SIG-M5 (cell line): ENCODE measurements around the gene MED27.
"Not testable (repeated sequence)": the region's sequence is repeated elsewhere in the genome, so short reads cannot be mapped to it uniquely, and the experiment has no call there.

ENCODE experiments used
- DNase-seq: peaks from one replicate; lab custom pipeline; 2025; lab: John Stamatoyannopoulos, UW

Gene MED27

GRCh38 chr9:131921635-131922034, 158.0 kb downstream of the MED27 start:
- not testable (repeated sequence) for DNase-seq

DNA sequence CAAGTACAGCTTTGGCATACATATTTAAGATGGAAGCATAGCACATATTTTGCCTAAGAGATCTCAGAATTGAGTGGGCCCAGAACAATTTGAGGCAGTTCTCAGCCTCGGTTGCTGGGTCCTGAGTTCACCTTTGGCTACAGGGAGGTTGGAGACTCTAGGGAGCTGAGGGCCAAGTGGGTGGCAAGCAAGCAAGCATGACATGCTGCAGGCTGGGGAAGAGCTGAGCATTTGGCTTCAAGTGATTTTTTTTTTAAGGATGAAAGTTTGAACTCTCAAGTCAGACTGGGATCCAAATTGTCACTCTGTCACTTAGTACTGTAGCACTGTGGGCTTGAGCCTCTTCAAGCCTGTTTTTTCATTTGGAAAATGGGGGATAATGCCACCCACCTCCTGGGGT, 160.5 kb downstream of the MED27 start:
- DNase-seq = no peak

GRCh38 chr9:131918481-131918880, 161.2 kb downstream of the MED27 start:
- DNase-seq = no peak

DNA sequence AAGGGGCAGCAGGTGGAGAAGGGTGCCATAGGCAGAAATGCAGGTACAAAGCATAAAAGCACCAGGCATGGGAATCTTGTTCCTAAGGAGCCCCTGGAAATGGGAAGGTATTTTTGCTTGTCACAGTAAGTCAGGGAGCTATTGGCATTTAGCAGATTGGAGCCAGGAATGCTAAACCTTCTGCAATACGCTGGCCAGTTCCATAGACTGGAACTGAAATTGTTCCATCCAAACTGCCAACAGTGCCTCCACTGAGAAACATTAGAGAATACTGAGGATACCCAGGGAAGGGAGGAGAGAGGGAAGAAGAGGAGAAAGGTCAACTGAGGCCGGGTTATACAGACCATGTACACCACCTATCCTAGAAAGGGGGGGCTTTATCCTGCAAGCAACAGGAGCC, 162.7 kb downstream of the MED27 start:
- no peak for DNase-seq

GRCh38 chr9:131915181-131915580, 164.5 kb downstream of the MED27 start:
- DNase-seq = no peak

DNA sequence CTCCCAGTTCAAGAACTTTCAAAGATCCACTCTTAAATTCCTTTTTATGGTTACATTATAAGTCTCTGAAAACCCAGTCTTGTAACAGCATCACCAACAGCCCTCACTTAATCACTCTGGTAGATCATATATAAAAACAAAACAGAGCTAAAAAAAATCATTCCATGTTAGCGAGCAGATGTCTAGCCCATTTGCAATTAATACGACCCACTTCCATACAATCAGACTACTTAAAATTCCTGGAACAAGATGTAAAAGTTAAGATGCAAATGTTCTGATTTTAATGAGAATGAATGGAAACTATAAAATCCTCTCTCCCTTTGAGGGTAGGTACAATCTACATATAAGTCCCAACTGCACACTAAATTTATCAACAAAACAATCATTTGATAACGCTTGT, 167.0 kb downstream of the MED27 start:
- no peak for DNase-seq

- DNase-seq = no peak
Observed at GRCh38 chr9:131912069-131912468, 167.6 kb downstream of the MED27 start.

DNA sequence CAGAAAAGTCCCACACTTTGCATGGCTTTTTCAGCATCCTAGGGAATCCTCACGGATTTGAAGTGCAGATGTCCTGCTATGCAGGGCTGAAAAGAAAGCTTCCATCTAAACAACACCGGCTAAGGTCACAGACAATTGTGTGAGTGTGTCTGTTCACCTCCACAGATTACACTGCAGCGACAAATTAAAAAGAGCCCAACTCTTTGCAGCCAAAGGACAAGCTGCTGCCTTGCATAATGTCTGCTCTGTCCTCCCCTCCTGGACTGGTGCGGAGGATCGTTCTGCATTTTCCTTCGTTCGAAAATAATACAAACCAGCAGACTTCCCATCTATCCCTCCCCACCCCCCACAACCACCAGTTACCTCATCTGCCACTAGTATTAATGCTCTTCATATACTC, 169.1 kb downstream of the MED27 start:
- DNase-seq = no peak

DNA sequence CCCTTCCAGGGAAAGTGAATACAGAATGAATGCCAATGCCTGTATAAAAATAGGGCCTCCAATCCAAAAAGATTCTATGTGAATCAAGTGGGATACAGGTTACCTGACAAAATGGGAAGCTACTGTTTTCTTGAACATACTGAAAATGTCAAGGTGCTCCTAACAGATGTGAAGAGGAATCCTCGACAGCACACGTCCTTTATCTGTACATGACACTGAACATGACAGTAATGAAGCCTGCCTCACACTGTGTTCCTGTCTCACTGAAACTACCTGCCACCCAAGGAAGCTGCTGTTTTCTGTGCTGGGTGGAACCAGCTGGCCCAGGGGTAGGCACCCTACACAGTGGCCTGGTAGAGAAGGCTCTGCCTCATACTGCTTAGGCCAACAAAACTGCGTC, 174.5 kb downstream of the MED27 start:
- DNase-seq = no peak

DNA sequence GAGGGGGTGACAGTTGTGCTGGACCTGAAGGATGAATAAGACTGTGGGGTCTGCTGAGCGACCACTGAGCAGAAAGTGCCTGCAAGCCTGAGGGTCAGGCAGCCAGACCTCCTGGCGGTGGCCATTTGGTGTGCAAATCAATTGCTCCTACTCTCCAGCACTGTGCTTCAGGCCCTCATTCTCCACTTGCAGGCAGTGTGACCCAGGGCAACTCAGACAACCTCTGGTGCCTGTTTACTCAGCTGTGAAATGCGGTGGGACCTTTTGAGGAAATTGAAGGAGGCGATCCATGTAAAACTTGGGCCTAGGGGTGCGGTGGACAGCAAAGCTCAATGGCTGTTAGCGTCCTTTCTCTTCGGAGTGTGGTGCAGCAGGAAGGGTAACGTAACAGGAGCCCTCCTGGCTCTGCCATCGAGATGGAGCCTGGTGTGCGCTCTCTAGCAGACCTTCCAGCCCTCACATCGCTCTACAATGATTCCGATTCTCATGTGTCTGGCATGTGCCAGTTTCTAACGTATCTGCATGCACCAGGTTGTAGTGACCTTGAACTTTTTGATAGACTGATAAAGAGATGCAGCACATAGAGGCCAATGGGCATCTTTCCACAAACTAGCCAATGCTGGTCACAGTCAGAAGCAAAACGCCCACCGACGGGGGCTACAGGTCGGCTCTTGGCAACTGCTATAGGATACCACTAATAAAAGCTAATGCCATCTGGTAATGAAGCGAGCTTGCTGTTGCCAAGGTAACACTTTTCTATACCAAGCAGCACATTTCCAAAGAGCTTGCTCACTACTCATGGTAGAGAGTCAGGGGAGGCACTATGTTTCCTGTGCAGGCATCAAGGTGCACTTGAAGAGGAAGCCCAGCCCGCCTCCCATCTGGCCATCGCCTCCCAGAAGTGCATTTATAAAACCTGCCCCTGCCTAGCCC, 180.1 kb downstream of the MED27 start:
- no peak for DNase-seq

DNA sequence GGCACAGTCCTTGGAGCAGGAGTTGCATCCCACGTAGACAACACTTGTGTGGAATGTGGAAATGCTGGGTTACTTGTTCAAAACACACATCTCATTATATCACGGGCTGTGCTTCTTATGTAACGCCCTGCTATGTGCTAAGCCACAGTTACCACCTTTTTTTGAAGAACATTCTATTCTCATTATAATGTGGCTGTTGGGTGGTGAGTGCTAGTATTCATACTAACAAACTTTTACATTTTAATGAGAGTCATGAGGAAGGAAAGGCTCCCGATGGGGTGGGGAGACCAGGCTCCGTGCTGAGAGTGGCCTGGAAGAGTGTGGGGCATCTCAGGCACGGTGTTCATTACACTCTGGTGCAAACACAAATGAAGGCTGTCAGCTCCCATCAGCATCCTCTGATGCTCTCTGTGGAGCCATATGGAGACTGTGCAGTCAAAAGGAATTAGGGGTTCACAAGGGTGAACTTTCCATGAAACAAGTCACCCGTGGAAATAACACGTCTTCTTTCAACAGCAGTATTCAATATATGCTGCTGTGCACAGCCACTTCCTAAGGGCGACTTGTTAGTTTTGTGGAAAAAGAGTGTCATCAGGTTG, 186.7 kb downstream of the MED27 start:
- no peak for DNase-seq

DNA sequence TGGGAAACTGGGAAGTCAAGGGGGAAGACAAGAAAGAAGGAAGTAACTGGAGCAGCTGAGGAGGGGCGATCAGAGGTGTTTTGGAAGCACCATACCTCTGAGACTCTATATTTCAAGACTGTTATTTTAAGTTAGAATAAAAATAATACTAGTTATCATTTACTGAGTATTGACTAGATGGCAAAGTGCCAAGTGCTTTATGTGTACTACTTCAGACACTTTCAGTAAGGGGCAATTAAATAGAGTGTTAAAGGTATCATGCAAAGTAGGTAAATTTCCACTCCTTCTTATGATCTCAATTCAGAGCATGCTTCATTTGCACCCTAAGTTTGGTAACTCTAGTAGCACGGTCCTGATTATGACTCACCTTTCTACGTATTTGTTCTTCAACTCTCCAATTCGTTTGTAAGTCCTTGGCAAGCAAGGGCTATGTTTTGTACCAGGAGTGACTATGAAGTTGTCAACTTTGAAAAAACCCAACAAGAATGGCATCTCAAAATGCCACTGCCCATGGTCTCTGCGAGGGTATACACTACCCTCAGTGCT, 187.4 kb downstream of the MED27 start:
- DNase-seq = no peak

- no peak for DNase-seq
Observed at GRCh38 chr9:131891598-131891997, 188.1 kb downstream of the MED27 start.

GRCh38 chr9:131889437-131890251, 190.0 kb downstream of the MED27 start:
- DNase-seq = no peak

DNA sequence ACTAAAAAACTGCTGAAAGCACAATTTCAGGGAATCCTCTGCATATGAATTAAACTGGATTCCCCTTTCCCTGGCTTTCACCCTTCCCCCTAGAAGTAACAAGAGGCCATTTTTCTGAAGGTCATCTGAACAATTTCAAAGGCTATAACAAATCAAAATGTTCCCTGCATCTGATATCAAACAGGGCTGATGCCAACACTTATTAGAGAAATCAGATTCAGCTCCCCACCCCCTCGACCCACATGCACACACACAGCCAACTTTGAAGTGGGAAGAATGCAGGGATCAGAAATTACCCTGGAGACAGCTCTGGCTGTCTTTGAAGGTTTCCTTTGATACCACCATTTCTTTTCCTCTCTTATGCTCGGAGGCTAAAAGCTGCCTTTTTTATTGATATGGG, 190.7 kb downstream of the MED27 start:
- no peak for DNase-seq

- no peak for DNase-seq
Observed at GRCh38 chr9:131887680-131888079, 192.0 kb downstream of the MED27 start.

DNA sequence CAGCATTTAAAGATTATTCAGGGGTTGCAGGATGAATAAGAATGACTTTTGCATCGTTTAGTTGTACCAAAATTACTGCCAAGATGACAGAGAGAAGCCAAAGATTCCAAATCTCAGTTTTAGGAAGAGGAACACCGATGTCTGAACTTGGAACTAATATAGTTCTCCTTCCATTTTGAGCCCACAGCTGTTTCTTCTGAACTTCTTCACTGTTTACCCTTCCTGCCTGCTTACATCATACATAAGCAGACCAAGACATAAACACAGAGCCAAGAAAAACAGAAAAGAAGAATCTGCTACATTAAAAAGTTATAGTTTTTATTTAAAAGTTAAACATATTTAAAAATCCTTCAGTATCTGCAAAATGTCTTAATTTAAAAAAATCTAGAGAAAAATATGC, 192.8 kb downstream of the MED27 start:
- no peak for DNase-seq

DNA sequence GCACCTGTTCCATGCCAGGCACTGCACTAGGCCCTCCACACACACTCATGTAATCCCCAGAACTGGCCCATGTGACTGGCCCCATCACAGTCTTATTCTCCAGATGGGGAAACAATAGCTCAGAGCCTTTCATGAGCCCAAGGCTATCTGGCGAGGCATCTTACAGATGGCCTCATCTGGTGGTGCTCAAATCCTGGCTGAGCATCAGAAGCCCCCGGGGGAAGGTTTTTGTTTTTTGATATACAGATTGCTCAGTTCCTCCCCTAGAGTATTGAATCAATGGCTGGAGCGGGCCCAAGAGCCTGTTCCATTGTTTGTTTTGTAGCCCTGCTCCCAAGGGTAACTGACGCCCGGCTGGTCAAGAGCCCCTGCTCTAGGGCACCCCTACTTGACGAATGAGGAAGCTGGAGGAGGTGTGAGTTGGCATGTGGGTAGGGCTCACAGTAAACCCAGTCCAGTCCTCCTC, 194.5 kb downstream of the MED27 start:
- DNase-seq = no peak

DNA sequence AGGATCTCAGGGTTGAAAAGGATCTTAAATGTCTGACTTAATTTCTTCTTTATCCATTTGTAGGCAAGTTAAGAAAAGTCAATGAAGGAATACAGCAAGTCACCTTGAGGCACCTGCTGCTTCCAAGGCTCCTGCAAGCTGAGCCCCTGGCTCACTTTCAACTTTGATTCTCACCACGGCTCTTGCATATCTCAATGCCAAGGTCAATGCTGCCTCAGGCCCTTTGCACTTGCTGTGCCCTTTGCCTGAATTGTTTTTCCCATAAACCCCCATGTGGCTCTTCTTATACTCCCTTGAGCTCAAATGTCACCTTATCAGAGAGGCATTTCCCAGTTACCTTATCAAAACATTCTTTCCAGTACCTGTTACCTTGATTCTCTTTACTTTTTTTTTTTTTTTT, 195.4 kb downstream of the MED27 start:
- DNase-seq = no peak

GRCh38 chr9:131880833-131881583, 198.7 kb downstream of the MED27 start:
- no peak for DNase-seq

DNA sequence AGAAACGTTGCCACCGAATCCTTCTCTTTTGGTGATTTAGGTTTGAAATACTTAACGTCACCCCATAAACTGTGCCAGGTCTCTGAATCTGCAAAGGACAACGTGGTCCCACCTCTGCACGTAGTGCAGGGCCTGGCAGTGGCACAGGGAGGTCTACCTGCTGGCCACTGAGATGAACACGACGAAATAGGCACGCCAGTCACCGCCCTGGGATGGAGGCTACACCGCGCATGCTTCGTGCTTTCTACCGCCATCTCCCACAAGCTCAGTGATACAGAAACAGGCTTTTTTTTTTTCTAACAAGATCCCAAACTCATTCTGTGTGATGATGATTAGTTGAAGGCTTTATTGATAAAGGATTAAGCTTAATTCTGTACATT, 199.8 kb downstream of the MED27 start:
- DNase-seq = no peak
